ENCODE data around the gene SAMD9.

Gene SAMD9

DNA sequence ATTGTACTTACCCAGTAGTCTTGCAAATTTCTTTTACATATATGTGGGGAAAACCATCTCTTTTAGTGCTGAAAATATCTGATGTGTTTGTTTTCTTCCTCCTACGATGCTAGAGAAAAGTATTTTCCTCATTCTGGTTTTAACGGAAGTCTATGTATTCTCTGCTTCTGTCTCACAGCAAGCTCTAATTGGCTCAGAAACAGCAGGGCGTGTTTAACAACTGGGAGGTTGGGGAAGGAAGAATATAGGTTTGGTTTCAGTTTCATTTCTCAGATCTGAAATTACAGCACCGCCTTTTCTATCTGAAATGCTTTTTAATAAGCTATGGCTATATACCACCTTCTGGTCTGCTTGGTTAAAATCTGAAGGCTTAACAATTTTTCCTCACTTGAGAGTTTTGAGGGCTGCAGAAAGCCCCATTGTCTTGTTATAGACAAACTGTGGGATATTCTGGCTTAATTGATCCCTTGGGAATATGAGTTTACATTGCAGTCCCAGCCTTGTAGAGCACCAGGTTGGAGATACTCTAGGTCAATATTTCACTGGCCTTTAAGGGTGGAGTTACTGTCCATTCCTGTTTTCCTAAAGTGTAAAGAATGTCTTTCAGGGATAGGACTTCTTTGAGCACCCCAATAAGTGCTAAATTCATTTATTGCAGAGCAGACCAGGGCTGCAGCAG is at the start of gene SAMD9:
Gene SAMD9 (minus strand): TSS at position 128 of the 679 bp plus-strand sequence. CDS start 11,882 bp downstream, outside the sequence.
- DNase-seq: peak; percentile 82
- Histone ChIP-seq H3K4me3 (ENCODE audit: low read depth, low read length) (peak within 1 kb of the TSS; percentile 45), H3K27ac (peak within 1 kb of the TSS; percentile 85), H3K27me3 (replicated peaks) (no peaks in the 10 kb centered on the region), H3K36me3 (replicated peaks) (no peaks in the 10 kb centered on the region)
- in situ Hi-C loops (cut with HindIII; ENCODE audit: low pct_ligation_motif_present, low sequenced_read_pairs): no loop called here
- TF ChIP-seq, protein P1, sequence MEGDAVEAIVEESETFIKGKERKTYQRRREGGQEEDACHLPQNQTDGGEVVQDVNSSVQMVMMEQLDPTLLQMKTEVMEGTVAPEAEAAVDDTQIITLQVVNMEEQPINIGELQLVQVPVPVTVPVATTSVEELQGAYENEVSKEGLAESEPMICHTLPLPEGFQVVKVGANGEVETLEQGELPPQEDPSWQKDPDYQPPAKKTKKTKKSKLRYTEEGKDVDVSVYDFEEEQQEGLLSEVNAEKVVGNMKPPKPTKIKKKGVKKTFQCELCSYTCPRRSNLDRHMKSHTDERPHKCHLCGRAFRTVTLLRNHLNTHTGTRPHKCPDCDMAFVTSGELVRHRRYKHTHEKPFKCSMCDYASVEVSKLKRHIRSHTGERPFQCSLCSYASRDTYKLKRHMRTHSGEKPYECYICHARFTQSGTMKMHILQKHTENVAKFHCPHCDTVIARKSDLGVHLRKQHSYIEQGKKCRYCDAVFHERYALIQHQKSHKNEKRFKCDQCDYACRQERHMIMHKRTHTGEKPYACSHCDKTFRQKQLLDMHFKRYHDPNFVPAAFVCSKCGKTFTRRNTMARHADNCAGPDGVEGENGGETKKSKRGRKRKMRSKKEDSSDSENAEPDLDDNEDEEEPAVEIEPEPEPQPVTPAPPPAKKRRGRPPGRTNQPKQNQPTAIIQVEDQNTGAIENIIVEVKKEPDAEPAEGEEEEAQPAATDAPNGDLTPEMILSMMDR (IDR thresholded peaks at IDR 0.05; ENCODE audit: low read depth, low read length, missing control alignments): no peak

DNA sequence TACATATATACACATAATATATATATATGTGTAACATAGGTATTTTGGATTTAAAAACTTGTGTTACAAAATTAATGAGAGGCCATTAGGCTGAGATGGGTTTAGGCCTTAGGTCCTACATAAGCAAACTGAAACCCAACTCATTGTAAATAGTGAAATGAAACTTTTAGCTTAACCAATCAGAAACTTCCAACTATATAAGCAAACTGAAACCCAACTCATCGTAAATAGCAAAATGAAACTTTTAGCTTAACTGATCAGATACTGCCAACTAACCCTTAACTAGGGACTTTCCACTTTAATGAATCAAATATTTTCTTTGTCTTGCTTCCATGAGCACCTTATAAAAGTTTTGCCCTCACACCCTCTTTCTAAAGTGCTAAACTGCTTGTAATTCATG is 47.7 kb upstream of the SAMD9 start:
- Histone ChIP-seq H3K27ac (no peak overlapping the region), H3K27me3 (replicated peaks) (no peaks in the 10 kb centered on the region), H3K4me3 (ENCODE audit: low read depth, low read length) (no peak overlapping the region), H3K36me3 (replicated peaks) (no peaks in the 10 kb centered on the region)
- TF ChIP-seq, protein P1 (IDR thresholded peaks at IDR 0.05; ENCODE audit: low read depth, low read length, missing control alignments): no peak
- in situ Hi-C loops (cut with HindIII; ENCODE audit: low pct_ligation_motif_present, low sequenced_read_pairs): no loop called here
- DNase-seq: no peak

DNA sequence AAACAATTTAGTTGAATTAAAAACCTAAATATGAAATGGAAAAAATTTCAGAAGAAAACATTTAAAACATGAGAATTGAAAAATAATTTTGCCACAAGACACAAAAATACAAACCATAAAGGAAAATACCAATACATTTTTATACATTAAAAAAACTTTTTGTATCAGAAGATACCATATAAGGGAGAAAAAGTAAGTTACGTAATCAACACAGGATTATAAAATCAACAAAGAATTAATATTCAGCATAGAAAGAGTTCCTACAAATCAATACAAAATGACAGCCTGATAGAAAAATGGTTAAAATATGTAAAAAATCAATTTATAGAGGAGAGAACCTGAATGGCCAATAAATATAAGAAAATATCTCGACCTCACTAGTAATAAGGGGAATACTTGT is 47.0 kb upstream of the SAMD9 start:
- no peak for DNase-seq
- Histone ChIP-seq H3K27me3 (replicated peaks) (no peaks in the 10 kb centered on the region), H3K27ac (no peak overlapping the region), H3K4me3 (ENCODE audit: low read depth, low read length) (no peak overlapping the region), H3K36me3 (replicated peaks) (no peaks in the 10 kb centered on the region)
- in situ Hi-C loops (cut with HindIII; ENCODE audit: low pct_ligation_motif_present, low sequenced_read_pairs): no loop called here
- TF ChIP-seq, protein P1 (IDR thresholded peaks at IDR 0.05; ENCODE audit: low read depth, low read length, missing control alignments): no peak

DNA sequence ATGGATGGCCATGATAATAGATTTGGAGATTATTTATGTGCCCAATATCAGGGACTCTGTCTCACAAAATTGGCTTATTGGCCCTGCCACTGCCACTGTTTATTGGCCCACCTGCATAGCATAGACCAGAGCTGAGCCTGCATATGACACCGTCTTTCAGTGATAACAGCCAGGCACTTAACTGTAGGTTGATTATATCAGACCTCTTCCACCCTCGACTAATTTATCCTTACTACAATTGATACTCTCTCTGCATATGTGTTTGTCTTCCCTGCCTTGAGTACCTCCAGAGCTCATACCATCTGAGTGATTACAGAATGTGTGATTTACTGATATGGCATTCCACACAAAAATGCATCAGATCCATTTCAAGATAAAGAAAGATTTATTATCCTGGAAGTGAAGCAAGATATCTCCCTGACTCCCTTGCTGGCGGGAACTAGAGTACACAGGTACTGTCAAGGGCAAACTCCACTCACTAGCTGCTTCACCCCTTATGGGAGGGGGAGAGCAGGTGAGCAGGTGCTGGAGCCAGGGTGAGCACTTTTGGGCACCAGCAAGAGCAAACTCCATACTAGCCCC is 43.5 kb upstream of the SAMD9 start:
- H3K4me3 ChIP-seq (ENCODE audit: low read depth, low read length): no peak overlapping the region
- in situ Hi-C loops (cut with HindIII; ENCODE audit: low pct_ligation_motif_present, low sequenced_read_pairs): no loop called here
- H3K36me3 ChIP-seq (replicated peaks): no peaks in the 10 kb centered on the region
- H3K27me3 ChIP-seq (replicated peaks): no peaks in the 10 kb centered on the region
- DNase-seq: no peak
- TF ChIP-seq, protein P1 (IDR thresholded peaks at IDR 0.05; ENCODE audit: low read depth, low read length, missing control alignments): no peak
- peak overlapping the region; percentile 85 for H3K27ac ChIP-seq

DNA sequence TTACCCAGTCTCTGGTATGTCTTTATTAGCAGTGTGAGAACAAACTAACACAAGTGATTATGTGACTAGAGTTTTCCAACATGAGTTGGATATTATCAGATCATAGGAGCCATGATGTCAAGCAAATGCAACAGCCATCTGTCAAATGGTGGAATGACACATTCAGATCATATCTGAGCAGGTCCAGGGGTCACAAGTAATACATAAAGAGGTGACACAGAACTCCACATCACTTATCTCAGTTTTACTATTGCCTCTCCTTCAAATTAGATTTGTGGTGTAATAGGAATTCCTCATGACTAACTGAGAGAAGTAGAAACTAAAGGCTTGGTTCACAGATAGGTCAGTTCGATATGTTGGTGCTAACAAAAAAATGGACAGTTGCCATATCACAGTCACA is 42.6 kb upstream of the SAMD9 start:
- TF ChIP-seq, protein P1 (IDR thresholded peaks at IDR 0.05; ENCODE audit: low read depth, low read length, missing control alignments): no peak
- Histone ChIP-seq H3K36me3 (replicated peaks) (no peaks in the 10 kb centered on the region), H3K27me3 (replicated peaks) (no peaks in the 10 kb centered on the region), H3K27ac (peak overlapping the region; percentile 85), H3K4me3 (ENCODE audit: low read depth, low read length) (no peak overlapping the region)
- in situ Hi-C loops (cut with HindIII; ENCODE audit: low pct_ligation_motif_present, low sequenced_read_pairs): no loop called here
- DNase-seq: peak; percentile 50

Data from brain microvascular endothelial cell (primary cell).